Measurements from ENCODE around the gene CFAP53. TPM values are rescaled to one million over a fixed set of nuclear protein-coding genes. Genes with fewer than 3 reads are reported as not detected.
A peak's percentile ranks its signal among the peaks of the same experiment; 100 is the strongest.
"Not testable (repeated sequence)": the region's sequence is repeated elsewhere in the genome, so short reads cannot be mapped to it uniquely, and the experiment has no call there.

Gene CFAP53
- total RNA-seq, 1 donor from 2014 or later, result 0.11 TPM

DNA sequence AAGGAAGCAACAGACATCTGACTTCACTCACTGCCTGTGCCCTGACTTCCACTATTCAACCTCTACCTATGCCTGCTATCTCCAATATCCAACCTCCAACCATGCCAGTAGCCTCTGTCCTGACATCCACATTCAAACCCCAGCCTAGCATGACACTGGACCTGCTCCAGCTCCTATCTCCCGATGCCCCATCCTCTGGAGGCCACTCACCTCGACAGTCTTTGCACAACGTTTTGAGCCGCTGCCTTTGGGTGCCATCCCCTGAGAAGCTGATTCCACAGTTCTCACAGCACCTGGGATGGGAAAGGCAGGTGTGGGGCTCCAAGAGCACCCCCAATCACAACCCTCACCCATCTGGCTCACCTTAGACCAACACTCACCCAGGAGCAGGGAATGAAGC is 10.2 kb upstream of the CFAP53 start:
- intact Hi-C loops (cut with DNase I), result no loop called here

DNA sequence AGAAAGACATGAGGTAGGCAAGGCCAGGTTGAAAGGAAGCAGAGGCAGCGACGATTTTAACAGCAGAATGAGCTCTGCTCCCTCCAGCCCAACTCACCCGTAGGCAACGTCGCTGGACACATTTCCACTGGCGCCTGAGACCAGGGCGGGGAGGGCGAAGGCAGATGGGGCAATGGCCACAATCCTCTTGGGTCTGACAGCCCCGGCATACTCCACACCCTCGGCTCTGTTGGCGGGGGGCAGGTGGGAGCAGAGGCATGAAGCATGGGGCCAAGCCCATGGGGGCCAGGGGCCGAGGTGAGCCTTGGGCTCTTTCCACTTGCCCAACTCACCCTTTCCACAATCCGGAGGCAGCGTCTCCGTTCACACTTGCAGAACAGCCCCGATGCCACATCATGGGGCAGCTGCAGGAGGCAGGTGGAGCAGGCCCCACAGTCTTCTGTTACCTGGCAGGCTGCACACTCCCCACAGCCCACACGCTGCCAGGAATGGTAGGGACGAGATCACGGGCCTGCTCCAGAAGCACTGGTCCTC is 9.3 kb upstream of the CFAP53 start:
- ATAC-seq (ENCODE audit: poor library complexity) (no peak), DNase-seq (no peak)
- intact Hi-C loops (cut with DNase I), result no loop called here

More for the DNA sequence above, 10.2 kb upstream of the CFAP53 start:
- DNase-seq, result no peak
- no peak for ATAC-seq (ENCODE audit: poor library complexity)

DNA sequence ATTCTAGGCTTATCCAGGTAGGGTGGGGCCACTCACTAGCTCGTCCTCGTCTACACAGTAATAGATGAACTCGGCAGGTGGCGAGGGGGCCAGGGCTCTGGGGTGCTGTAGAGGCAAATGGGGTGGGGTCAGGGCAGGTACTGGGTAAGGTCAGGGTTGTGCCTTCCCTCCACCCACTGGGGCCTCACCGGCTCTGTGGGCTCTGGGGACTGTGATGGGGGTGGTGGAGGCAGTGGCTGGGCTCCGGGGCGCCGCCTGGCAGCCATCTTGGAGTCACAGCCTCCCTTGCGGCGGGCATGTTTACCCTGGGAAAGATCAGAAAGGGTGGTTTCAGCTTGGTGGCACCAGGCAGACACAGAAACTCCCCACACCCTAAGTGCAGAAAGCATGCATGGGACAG is 8.6 kb upstream of the CFAP53 start:
- DNase-seq (no peak), ATAC-seq (ENCODE audit: poor library complexity) (no peak)
- intact Hi-C loops (cut with DNase I), result no loop called here

DNA sequence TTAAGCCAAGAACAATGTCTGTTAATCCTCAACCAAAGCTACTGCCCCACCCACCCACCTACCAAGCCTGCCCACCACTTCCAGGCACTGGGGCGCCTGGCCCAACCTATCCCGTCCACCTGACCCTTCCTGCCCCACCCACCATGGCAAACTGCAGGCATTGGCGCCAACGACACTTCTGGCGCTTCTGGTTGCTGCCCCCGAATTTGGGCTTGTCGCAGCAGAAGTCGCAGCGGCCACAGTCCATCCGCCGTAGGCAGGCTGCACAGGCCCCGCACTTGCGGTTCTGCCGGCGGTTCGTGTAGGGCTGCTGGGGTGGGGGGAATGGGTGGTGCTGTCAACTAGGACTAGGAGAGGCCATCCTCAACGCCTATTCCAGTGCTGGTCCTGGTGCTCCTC is 7.7 kb upstream of the CFAP53 start:
- intact Hi-C loops (cut with DNase I), result no loop called here
- DNase-seq, result no peak
- no peak for ATAC-seq (ENCODE audit: poor library complexity)

DNA sequence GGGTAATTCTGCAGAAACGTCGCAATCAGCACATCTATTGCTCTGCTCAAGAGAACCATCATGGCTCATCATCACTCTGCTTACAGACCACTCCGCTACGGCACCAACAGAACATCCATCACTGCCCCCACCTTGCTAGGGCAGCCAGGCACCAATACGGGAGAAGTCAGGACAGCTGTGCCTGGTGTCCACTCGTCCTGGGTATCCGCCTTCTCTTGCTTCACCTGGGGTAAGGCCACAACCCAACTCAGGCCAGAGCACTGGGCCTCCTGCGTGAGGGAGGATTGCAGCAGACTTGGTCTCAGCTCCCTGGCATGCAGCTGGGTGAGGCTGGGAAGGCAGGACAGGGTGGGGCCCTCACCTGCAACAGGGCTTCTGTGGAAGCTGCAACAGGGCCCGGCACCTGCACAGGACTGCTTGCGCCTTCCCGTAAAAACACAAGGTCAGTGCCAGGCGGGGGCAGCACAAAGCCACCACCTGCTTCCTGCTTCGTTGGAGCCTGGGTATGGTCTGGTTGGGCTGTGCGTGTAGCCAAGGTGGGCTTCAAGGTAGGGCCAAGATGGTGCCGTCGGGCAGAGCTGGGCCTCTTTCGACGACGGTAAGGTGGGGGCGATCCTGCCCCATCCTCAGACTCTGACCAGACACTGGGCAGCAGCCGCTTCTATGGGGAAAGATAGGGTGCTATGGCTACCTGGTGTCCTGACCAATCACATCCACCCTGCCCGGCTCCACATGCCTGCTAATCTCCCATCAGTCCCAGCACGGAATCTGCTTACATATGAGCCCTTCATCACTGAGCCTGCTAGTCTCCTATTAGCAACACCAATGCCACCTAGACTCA is 7.1 kb upstream of the CFAP53 start:
- intact Hi-C loops (cut with DNase I), result no loop called here
- no peak for DNase-seq
- ATAC-seq (ENCODE audit: poor library complexity), result no peak

DNA sequence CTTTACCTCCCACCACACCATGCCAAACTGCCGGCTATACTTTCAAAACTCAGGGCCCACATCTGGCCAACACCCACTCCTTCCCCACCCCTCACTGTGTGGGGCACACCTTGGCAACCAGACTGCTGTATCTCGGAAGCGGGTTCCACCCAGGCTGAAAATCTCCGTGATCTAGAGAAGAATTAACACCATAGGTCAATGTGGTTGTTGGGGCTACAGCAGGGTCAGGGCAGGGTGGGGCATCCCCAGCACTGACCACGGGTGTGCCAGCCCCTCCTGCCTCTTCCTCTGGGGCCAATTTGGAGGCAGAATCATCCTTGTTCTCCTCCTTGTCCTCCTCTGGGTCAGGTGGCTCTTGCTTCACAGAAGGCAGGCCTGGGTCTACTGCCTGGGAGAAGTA is 6.3 kb upstream of the CFAP53 start:
- ATAC-seq (ENCODE audit: poor library complexity), result no peak
- intact Hi-C loops (cut with DNase I), result no loop called here

DNA sequence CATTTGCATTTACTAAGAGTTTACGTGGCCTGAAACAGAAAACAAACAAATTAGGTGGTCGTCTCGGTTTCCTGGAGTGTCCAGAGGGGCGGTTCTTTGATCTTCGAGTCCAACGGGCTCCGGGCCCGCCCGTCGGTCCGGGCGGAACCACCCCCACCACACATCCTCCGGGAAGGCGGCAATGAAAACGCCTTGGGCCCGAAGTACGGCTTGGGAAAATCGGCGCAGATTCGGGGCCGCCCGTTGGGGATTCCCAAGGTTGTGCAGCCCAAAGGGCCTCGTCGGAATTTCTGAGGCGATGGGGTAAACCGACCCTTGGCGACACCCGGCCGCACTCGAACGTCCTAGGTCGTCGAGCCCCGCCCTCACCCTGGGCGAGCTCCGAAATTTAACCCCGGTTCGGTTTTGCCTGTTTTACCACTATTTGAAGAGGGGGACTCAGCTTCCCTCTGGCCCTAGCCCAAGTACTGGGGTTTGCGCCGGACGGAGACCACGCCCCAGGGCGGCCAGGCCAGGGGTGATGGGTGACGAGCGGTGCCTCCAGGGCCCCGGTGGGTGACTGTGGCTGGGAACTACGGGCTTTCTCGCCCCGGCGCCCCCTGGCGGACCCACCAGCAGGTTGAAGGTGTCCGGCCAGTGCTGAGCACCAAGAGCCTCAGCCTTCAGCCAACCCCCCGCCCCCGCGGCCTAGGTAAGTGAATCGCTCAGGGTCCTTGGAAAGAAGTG is 1.9 kb upstream of the CFAP53 start:
- peak; percentile 80 for ATAC-seq (ENCODE audit: poor library complexity)
- intact Hi-C loops (cut with DNase I), result no loop called here
- DNase-seq, result peak; percentile 93

More for the DNA sequence above, 6.3 kb upstream of the CFAP53 start:
- DNase-seq, result no peak

DNA sequence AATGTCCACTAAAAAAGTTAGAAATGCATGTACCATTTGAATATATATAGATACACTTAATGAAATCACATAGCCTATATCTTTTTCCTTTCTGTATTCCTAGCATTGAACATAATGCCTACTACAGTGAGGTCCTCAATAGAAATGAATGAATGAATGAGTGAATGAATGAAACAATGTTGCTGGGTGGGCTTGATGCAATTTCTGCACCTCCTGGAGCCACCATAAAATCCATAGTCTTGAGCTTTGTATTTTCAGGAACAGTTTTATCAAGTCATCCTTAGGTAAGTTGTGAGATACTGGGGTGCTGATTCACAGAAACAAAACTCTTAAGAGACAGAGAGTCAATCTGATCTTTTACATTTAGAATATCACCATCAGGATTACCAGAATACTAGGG is 3.3 kb downstream of the CFAP53 start:
- no peak for ATAC-seq (ENCODE audit: poor library complexity)
- intact Hi-C loops (cut with DNase I), result no loop called here

DNA sequence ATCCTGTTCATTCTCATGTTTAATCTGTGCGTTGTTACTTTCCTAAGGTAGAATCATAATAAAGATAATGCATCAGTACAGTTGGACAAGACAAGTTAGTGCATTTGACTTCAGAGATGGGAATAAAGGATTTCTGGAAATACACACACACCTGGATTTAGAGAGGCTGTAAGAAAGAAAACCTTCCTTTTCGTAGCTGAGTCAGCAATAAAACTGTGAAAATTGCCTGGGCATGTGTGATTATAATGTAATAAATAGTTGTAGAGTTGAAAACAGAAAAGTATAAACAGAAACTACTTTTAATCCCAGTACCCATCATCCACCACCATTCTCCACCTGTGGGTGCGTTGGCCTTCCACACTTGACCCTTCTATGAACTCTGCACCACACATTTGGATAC is 15.4 kb downstream of the CFAP53 start:
- intact Hi-C loops (cut with DNase I), result no loop called here
- ATAC-seq (ENCODE audit: poor library complexity), result no peak
- DNase-seq, result no peak

More for the DNA sequence above, 3.3 kb downstream of the CFAP53 start:
- no peak for DNase-seq

DNA sequence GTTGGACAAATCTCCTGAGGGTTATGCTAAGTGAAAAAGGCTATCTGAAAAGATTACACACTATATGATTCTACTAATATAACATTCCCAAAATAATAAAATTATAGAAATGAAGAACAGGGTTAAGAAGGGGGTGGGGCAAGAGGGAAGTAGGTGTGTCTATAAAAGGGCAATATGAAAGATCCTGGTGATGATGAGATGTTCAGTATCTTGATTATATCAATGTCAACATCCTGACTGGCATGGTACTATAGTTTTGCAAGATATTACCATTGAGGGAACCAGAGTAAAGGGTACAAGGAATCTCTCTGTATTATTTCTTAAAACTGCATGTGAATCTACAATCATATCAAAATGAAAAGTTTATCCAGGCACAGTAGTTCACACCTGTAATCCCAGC is 16.7 kb downstream of the CFAP53 start:
- intact Hi-C loops (cut with DNase I), result no loop called here
- DNase-seq, result no peak
- ATAC-seq (ENCODE audit: poor library complexity), result no peak

DNA sequence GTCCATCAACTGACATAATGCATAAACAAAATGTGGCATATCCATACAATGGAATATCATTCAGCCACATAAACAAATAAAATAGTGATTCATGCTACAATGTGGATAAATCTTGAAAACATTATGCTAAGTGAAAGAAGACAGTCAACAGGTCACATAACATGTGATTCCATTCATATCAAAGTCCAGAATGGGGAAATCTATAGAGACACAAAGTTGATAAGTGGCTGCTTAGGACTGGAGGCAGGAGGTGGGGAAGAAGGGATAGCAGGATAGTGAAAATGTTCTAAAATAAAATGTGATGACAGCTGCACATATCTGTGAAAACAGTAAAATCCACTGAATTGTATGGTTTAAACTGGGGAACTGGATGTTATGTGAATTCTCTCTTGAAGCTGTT is 18.7 kb downstream of the CFAP53 start:
- intact Hi-C loops (cut with DNase I), result no loop called here
- no peak for ATAC-seq (ENCODE audit: poor library complexity)
- DNase-seq, result no peak

DNA sequence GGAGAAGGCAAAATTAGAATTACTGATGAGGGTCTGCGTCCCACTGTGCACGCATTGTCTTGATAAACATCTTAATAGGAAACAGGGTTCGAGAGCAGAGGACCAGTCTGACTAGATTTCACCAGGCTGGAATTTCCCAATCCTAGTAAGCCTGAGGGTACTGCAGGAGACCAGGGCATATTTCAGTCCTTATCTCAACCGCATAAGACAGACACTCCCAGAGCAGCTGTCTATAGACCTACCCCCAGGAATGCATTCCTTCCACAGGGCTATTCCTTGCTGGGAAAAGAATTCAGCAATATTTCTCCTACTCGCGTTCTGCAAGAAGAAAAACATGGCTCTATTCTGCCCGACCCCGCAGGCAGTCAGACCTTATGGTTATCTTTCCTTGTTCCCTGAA is 24.5 kb downstream of the CFAP53 start:
- intact Hi-C loops (cut with DNase I); ATAC-seq (ENCODE audit: poor library complexity); DNase-seq: not testable (repeated sequence)

DNA sequence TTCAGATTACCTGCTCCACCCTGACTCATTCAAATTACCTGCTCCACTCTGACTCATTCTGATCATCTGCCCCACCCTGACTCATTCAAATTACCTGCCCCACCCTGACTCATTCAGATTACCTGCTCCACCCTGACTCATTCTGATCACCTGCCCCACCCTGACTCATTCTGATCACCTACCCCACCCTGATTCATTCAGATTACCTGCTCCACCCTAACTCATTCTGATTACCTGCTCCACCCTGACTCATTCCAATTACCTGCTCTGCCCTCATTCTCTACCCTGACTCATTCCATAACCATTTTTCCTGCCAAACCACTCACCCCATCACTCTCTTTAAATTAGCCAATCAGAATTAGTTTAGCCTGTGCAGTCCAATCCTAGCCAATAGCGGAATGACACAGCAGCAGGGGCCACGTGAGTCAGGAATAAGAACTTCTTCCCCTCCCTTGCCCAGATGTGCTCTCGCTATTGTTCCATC is 26.2 kb downstream of the CFAP53 start:
- intact Hi-C loops (cut with DNase I), result no loop called here
- ATAC-seq (ENCODE audit: poor library complexity) (no peak), DNase-seq (no peak)

DNA sequence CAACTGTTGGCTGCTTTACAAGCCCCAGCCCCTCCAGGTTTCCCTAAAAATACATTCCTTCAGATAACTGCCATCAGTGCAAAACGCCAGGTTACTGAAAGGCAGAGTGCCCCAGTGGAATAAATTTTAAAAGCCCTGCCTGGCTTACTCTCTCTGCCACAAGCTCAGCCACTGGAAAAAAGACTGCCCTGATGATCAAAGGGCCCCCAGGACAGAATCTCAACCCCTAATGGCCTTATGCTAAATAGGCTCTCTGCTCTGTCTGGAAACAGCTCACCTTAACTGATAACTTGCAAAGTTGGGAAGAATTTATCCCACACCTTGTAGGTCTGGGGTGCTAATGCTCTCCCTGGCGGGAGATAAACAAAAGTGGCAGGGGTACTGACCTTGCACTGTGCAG is 33.9 kb downstream of the CFAP53 start:
- intact Hi-C loops (cut with DNase I), result no loop called here
- no peak for ATAC-seq (ENCODE audit: poor library complexity)
- DNase-seq, result no peak

DNA sequence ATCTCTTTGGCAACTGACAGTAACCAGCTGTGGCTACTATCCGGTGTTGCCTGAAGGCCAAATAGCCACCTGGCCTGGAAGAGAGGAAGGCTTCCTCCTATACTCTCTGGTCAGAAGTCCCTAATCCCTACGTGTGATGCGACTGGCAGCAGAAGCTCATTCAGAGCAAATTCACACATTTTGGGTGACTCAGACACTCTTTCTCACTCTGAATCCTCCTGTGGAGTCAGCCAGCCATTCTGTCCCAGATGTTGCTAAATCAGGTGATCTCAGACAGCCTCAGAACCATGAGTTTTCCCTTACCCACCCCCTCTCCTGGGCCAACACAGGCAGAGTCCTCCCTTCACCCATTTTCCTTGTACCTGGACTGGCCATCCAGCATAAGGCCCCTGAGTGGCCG is 34.7 kb downstream of the CFAP53 start:
- DNase-seq (no peak), ATAC-seq (ENCODE audit: poor library complexity) (no peak)
- intact Hi-C loops (cut with DNase I), result no loop called here

DNA sequence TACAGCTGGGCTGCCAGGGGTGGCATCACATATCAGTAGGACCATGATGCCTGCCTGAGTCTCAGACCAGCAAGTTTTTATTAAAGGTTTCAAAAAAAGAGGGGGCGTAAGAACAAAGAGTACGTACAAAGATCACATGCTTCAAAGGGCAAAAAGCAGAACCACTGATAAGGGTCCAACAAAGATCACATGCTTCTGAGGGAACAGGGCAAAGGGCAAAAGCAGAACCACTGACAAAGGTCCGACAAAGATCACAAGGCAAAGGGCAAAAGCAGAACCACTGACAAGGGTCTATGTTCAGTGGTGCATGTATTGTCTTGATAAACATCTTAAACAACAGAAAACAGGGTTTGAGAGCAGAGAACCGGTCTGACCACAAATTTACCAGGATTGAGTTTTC is 46.0 kb downstream of the CFAP53 start:
- intact Hi-C loops (cut with DNase I); DNase-seq; ATAC-seq (ENCODE audit: poor library complexity): not testable (repeated sequence)

DNA sequence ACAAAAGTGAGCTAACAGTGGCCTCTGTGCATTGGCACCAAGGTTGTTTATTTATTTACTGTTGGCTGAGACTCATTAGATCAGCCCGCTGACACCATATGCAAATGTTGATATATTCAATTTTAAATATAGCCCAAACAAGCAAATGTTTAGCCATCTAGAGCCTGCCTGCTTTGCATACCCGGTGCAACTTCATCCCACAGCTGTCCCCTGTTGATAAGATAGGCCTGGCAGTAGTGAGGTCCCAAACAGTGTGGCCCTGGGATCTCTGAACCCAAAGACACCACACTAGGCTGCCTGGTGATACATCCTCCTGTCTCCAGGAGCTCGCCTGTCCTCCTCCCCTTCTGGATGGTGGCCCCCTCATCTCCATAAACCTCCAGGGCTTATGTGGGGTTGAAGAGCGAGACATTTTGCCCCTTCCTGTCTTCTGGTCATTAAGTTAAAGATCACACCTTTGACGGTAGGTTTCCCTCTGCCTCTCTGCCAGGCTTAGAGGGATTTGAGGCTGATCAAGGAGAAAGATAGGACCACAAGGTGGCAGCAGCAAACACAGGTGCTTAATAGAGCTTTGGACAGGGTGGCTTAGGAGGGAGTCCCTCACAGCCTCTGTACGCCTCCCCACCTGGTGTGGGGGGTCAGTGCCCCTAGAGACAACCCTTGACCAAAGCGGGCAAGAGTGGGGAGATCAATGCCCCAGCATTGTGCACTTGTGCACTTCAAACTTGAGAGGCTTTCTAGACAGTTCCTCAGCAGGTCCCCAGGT is 47.7 kb downstream of the CFAP53 start:
- DNase-seq (no peak), ATAC-seq (ENCODE audit: poor library complexity) (peak; percentile 58)
- intact Hi-C loops (cut with DNase I), result loop anchor here (5.0 to 10.0 kb wide), 2 partner anchors 139 to 216 kb away; no protein-coding TSS in a partner anchor

DNA sequence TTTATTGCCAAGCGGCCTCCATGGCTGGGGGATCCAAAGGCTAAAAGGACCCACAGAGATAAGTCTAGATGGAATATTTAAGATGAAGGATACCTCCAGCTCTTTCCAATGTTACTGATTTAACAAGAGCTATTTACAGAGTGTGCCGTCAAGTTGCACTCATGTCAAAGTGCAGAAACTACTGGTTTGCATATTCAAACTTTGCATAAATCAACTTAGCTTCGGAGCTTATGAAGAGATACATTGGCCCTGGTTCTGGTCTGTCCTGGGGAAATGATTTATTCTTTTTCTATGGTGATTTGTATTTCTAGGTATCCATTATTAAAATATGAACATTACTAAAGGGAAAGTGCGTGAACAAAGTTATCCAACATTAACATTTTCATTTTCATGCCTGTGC is 57.0 kb downstream of the CFAP53 start:
- ATAC-seq (ENCODE audit: poor library complexity) (no peak), DNase-seq (no peak)
- intact Hi-C loops (cut with DNase I), result loop anchor here (10.0 kb wide), 1 partner anchor 695 kb away; no protein-coding TSS in a partner anchor

DNA sequence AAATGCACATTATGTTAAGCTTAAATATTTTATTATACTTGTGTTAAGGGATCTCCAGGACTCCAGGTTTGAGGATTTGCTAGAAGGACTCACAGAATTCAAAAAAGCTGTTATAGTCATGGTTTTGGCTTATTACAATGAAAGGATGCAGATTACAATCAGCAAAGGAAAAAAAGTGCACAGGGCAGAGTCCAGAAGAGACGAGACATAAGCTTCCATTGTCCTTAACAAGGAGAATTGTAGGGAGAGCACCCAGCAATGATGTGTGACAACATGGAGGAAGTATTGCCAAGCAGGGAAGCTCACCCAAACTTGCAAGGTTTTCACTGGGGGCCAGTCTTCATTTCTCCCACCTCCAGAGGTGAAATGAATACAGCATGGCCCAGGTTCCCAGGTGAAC is 58.6 kb downstream of the CFAP53 start:
- intact Hi-C loops (cut with DNase I), result loop anchor here (10.0 kb wide), 1 partner anchor 693 kb away; no protein-coding TSS in a partner anchor
- no peak for ATAC-seq (ENCODE audit: poor library complexity)
- no peak for DNase-seq

Measured in Right ventricle myocardium superior (tissue), 1 donor.